Smooth muscle cell (in vitro differentiated cells): ENCODE results near the gene EBI3. TPM values are rescaled to one million over a fixed set of nuclear protein-coding genes. Genes with fewer than 3 reads are reported as not detected.
"Not testable (repeated sequence)": the region's sequence is repeated elsewhere in the genome, so short reads cannot be mapped to it uniquely, and the experiment has no call there.

ENCODE experiments used
- DNase-seq: peaks from one replicate; lab custom pipeline; 2025; ENCODE audit not compliant: unreplicated experiment; lab: John Stamatoyannopoulos, UW
- H2AFZ ChIP-seq: fragments of 200-600 bp; sonication (generic); 2 replicates; pipeline ENCODE4 v1.6.0; 2016; ENCODE audit warnings: antibody characterized with exemption, low read depth, mild to moderate bottlenecking
- H3F3A ChIP-seq: fragments of 200-600 bp; sonication (generic); 2 replicates; pipeline ENCODE4 v1.6.0; 2017; ENCODE audit warnings: antibody characterized with exemption, low read depth
- H3K27ac ChIP-seq: fragments of 200-600 bp; sonication (generic); 2 replicates; pipeline ENCODE4 v1.5.1; 2016; ENCODE audit warnings: low read depth, mild to moderate bottlenecking
- H3K27me3 ChIP-seq: fragments of 200-600 bp; sonication (generic); 2 replicates; pipeline ENCODE4 v1.6.1; 2016; ENCODE audit warnings: low read depth, mild to moderate bottlenecking
- H3K36me3 ChIP-seq: fragments of 200-600 bp; sonication (generic); 2 replicates; pipeline ENCODE4 v1.5.1; 2016; ENCODE audit warnings: low read depth
- H3K4me1 ChIP-seq: fragments of 200-600 bp; sonication (generic); 2 replicates; pipeline ENCODE4 v1.5.1; 2016; ENCODE audit warnings: low read depth
- H3K4me2 ChIP-seq: fragments of 200-600 bp; sonication (generic); 2 replicates; pipeline ENCODE4 v1.6.0; 2016; ENCODE audit warnings: mild to moderate bottlenecking
- H3K4me3 ChIP-seq: fragments of 200-600 bp; sonication (generic); 2 replicates; pipeline ENCODE4 v1.5.1; 2016; ENCODE audit warnings: mild to moderate bottlenecking
- H3K79me2 ChIP-seq: fragments of 200-600 bp; sonication (generic); 2 replicates; pipeline ENCODE4 v1.6.0; 2016; ENCODE audit warnings: low read depth, mild to moderate bottlenecking
- H3K9ac ChIP-seq: fragments of 200-600 bp; sonication (generic); 2 replicates; pipeline ENCODE4 v1.6.0; 2016; ENCODE audit warnings: low read depth
- H3K9me3 ChIP-seq: fragments of 200-600 bp; sonication (generic); replicated peaks from 2 replicates; pipeline ENCODE4 v1.5.1; 2016; ENCODE audit warnings: low read depth
- H4K20me1 ChIP-seq: fragments of 200-600 bp; sonication (generic); 2 replicates; pipeline ENCODE4 v1.6.0; 2016; ENCODE audit warnings: low read depth
- WGBS: methylation state at CpG from one replicate; pipeline ENCODE4 v1.1.7; 2016; ENCODE audit warnings: low lambda C conversion rate; 5-methylcytosine and 5-hydroxymethylcytosine counted together
- polyA plus RNA-seq: library from polyadenylated mRNA; unstranded; fragments of >200 nt; fragmentation: Nextera tagmentation; extraction: Ambion mirVana; gene quantifications from 2 replicates; pipeline ENCODE4 v1.2.1, GENCODE V29; 2016
- total RNA-seq: library from RNA; depleted of rRNA; stranded (reverse); fragments of >200 nt; gene quantifications from 2 replicates; pipeline ENCODE4 v1.2.3, GENCODE V29; 2014
- TF ChIP-seq, protein P1 (sequence below): fragments of 200-600 bp; sonication (generic); IDR thresholded peaks from 2 replicates; pipeline ENCODE4 v1.5.1; 2017; ENCODE audit warnings: borderline replicate concordance, mild to moderate bottlenecking, antibody characterized with exemption; ENCODE audit not compliant: insufficient read depth, poor library complexity, severe bottlenecking

Gene EBI3
- total and polyA plus RNA-seq, 2 experiments from 2014 or later: 0.40 to 3.9 TPM

DNA sequence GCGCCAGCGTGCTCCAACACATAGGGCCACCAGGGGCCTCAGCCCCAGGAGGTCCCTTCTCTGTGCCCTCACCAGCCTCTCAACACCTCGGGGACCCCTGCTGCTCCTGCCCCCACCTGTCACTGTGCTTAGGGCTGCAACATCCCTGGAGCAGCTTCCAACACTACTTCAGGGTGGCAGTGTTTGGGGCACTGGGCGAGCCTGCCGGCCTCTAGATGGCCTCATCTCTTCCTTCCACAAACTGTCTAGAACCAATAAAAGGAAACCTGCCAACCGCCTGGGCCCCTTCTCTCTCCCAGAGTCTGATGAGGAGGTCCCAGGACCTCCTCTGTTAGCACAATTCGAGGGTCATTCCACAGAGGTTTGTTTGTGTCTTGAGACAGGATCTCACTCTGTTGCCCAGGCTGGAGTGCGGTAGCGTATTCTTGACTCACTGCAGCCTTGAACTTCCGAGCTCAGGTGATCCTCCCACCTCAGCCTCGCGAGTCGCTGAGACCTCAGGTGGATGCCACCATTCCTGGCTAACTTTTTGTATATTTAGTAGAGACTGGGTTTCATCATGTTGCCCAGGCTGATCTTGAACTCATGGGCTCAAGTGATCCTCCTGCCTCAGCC, 39.6 kb downstream of the EBI3 start:
- Histone ChIP-seq H3K4me1 (no peaks in the 10 kb centered on the region), H4K20me1 (no peaks in the 10 kb centered on the region), H3K36me3 (no peaks in the 10 kb centered on the region), H3F3A (no peaks in the 10 kb centered on the region), H2AFZ (no peak overlapping the region), H3K27ac (no peak overlapping the region), H3K4me2 (no peak overlapping the region), H3K9me3 (no peaks in the 10 kb centered on the region), H3K4me3 (no peak overlapping the region), H3K27me3 (no peaks in the 10 kb centered on the region), H3K9ac (no peak overlapping the region), H3K79me2 (no peaks in the 10 kb centered on the region)
- TF ChIP-seq, protein P1, sequence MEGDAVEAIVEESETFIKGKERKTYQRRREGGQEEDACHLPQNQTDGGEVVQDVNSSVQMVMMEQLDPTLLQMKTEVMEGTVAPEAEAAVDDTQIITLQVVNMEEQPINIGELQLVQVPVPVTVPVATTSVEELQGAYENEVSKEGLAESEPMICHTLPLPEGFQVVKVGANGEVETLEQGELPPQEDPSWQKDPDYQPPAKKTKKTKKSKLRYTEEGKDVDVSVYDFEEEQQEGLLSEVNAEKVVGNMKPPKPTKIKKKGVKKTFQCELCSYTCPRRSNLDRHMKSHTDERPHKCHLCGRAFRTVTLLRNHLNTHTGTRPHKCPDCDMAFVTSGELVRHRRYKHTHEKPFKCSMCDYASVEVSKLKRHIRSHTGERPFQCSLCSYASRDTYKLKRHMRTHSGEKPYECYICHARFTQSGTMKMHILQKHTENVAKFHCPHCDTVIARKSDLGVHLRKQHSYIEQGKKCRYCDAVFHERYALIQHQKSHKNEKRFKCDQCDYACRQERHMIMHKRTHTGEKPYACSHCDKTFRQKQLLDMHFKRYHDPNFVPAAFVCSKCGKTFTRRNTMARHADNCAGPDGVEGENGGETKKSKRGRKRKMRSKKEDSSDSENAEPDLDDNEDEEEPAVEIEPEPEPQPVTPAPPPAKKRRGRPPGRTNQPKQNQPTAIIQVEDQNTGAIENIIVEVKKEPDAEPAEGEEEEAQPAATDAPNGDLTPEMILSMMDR: no peak
- DNase-seq: no peak
- WGBS: 96% methylated on average over 13 of the region's 13 CpGs

DNA sequence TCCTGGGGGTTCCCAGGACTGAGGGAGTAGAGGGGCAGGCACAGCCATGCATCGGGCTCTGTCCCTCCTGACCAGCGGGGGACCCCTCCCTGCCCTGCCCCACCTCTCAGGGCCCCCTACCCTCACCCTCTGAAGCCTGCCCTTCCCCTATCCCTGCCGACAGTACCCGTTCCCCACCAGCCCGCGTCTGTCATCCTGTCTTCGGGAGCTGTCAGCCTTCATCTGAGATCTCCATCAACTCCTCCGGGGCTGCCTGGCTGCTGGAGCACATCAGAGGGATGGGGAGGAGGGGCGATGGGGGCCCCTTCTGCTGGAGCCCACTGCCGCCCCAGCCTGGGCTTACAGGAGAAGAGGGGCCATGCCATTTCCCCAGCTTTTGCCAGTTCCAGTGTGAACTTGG, 43.6 kb downstream of the EBI3 start:
- Histone ChIP-seq H3K79me2 (no peaks in the 10 kb centered on the region), H4K20me1 (no peaks in the 10 kb centered on the region), H3K9me3 (no peaks in the 10 kb centered on the region), H3K4me2 (no peak overlapping the region), H3K36me3 (no peaks in the 10 kb centered on the region), H3K9ac (no peak overlapping the region), H3K27ac (no peak overlapping the region), H3F3A (no peaks in the 10 kb centered on the region), H3K4me1 (peaks cover under 1% of the 10 kb centered on the region), H3K4me3 (no peak overlapping the region), H2AFZ (no peak overlapping the region), H3K27me3 (no peaks in the 10 kb centered on the region)
- WGBS: 74% methylated on average over 9 of the region's 10 CpGs
- no peak for DNase-seq
- TF ChIP-seq, protein P1: no peak

DNA sequence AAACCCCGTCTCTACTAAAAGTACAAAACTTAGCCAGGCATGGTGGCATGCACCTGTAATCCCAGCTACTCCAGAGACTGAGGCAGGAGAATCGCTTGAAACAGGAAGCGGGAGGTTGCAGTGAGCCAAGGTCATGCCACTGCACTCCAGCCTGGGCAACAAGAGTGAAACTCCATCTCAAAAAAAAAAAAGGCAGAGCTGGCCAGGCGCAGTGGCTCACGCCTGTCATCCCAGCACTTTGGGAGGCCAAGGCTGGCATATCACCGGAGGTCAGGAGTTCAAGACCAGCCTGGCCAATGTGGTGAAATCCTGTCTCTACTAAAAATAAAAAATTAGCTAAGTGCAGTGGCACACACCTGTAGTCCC, 45.0 kb downstream of the EBI3 start:
- H2AFZ ChIP-seq, H3K27me3 ChIP-seq, H3K9me3 ChIP-seq, H4K20me1 ChIP-seq, H3K4me2 ChIP-seq, H3K79me2 ChIP-seq, H3K36me3 ChIP-seq, H3K4me1 ChIP-seq, H3F3A ChIP-seq, DNase-seq, H3K4me3 ChIP-seq, H3K9ac ChIP-seq, H3K27ac ChIP-seq: not testable (repeated sequence)
- WGBS: 98% methylated on average over 6 of the region's 6 CpGs

DNA sequence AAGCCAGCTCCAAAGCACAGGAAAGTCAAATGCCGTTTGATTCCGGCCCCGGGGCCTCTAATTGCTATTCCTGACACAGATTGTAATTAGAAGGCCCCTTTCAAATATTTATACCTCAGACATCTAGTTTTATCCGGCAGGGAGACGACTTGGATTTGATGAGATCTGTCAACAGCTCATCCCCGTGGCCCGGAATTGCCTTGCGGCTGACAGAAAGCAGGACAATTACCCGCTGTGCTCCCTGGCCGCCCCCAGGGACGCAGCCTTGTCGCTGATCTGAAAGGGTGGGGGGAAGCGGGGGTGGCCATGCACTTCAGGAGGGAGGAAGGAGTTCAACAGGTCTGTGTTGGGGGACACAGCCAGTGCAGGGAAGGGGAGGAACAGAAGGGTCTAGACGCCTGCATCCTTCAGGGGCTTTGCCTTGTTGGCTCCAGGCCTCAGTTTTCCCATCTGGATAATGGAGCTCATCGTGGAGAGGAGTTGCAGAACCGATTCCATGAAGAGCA, 47.9 kb downstream of the EBI3 start:
- no peaks in the 10 kb centered on the region for H4K20me1 ChIP-seq
- peaks cover 18% of the 10 kb centered on the region for H3K4me1 ChIP-seq
- no peaks in the 10 kb centered on the region for H3K79me2 ChIP-seq
- no peaks in the 10 kb centered on the region for H3F3A ChIP-seq
- no peak overlapping the region for H2AFZ ChIP-seq
- no peak overlapping the region for H3K27ac ChIP-seq
- TF ChIP-seq, protein P1: no peak
- H3K9ac ChIP-seq: no peak overlapping the region
- H3K36me3 ChIP-seq: no peaks in the 10 kb centered on the region
- peaks cover 26% of the 10 kb centered on the region for H3K27me3 ChIP-seq
- no peak for DNase-seq
- 36% methylated on average over 15 of the region's 16 CpGs for WGBS
- H3K9me3 ChIP-seq: no peaks in the 10 kb centered on the region
- H3K4me2 ChIP-seq: no peak overlapping the region
- no peak overlapping the region for H3K4me3 ChIP-seq
